A204.1 (cell line): ENCODE measurements around the gene RYR3.

Source experiments
- FAIRE-seq: peaks from 2 replicates; lab custom pipeline; 2012; peaks lifted over from hg19 to GRCh38; lab: Jason Lieb, UNC

RYR3 gene

DNA sequence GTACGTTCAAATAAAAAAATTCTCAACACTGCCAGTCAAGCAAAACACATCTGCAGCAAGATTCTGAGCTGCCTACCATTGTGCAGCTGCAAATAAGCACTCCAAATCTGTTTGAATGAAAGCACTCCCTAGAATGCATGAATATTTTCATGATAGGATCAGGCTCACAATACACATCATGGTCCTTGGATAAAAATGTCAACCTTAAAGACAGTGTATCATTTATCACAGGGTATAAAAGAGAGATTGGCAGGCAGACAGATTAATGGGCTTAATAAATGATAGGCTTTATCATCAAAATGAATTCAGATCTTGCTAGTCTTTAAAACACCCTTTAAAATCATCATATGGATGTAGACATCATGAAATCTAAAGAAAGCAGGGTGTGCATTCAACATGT lies 9.2 kb downstream of the RYR3 start:
- no peak for FAIRE-seq

DNA sequence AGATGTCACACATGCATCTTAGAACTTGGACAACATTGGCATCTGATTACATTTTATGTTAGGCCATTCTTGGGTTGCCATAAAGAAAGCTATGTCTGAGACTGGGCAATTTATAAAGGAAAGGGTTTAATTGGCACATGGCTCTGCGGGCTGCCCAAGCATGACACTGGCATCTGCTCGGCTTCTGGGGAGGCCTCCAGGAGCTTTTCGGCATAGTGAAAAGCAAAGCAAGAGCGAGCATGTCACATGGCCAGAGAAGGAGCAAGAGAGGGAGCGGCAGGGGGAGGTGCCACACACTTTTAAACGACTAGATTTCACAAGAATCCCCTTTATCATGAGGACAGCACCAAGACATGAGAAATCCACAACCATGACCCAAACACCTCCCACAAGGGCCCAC lies 11.3 kb downstream of the RYR3 start:
- no peak for FAIRE-seq

DNA sequence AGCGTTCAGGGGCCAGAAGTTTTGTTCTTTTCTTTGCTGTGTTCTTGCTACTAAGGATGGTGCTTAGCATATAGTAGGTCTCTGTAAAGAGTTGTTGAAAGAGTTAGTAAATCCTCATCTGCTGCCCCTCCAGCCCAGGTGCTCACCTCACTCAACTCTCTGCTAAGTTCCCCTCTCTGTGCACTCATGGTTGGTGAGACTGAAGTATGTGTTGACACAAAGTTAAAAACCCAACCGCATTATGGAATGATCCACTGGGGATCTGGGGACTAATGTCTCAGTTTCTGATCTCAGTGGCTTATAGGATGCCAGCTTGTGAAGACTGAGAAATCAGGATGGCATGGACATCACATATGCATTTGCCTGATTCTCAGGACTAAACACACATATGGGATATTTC lies 13.8 kb downstream of the RYR3 start:
- no peak for FAIRE-seq

DNA sequence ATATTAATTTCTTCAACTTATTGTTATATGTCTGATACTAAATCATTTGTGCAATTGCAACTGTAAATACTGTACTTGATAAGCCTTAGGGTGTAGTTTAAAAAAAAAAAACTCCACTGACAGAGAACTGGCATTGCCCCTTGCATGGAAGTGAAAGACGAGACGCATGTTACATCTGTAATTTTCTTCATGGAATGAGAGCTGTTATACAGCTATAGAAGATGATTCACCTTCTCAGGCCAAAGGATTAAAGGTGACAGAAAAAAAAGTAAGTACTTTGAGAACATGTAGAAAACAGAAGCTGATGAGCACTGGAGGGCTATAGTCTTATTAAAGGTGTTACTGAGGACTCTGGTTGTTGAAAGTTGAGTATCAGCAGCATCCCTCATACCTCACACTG lies 16.1 kb downstream of the RYR3 start:
- FAIRE-seq: no peak

DNA sequence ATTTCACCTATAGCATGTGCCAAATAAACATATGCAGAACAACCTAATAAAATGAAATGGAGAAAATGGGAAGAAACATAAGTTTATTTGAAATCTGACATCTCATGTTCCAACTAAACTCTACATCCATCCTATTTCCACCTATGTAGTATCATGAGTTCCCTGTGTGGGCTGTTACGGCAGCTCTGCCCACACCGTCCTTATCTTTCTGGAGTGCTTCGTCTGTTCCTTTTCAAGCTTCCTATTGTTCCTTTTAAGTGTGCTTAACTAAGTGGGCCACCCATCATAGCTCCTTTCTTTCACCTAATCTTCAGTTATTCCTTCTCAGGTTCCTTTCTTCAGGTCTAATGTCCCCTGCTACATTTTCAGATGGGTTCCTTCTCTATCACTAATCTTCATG lies 17.3 kb downstream of the RYR3 start:
- FAIRE-seq: no peak

DNA sequence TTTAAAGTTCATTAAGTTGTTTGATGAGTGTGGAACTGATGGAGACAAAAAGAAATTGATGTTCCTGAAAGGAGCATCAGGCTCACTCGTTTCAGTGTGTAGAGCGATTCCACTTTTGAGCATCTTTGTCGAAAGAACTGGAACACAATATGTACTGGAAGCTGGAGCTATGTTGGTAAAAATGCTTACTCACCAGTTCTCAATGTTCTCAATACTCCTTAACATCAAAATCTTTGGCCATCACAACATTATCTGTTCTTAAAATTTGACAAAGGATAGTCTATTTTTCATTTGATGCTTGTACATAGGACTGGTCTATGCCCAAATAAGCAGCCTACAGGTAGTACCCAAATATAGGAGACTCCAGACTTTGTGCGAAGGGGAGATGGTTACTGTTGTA lies 18.7 kb downstream of the RYR3 start:
- no peak for FAIRE-seq

DNA sequence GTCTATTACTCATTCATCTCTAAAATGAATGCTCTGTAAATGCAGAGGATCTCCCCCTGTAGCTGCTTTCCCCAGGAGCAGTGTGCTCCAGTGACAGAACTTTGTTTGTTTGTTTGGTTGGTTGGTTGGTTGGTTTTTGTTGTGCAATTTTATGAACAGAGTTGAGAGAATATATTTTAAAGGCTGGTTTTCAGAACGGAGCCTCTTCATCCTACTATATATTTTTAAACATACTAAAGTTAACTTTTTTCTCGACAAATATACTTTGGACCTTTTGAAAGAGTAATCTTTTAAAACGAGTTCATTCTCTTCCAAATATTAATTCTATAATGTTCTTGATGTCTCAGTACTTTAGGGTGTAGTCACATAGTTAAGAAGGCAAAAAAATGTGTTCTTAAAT lies 20.2 kb downstream of the RYR3 start:
- FAIRE-seq: no peak

DNA sequence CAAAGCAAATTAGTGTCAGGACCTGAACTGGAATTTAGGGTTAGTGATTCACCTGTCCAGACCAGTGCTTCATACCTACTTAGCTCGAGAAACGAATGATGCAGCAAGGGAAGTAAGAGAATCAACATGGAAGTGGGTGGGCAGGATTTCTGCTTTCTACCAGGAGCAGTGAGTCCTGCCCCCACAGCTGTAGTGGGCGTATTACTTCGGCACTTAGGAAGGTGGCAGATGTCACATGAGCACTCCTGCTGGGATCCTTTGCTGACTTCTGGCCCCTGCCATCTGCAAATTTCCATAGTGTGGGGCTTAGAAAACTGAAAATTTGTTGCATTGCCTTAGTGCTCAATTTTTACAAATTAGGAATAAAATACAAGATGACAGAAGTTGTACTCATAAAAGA lies 31.2 kb downstream of the RYR3 start:
- FAIRE-seq: no peak

DNA sequence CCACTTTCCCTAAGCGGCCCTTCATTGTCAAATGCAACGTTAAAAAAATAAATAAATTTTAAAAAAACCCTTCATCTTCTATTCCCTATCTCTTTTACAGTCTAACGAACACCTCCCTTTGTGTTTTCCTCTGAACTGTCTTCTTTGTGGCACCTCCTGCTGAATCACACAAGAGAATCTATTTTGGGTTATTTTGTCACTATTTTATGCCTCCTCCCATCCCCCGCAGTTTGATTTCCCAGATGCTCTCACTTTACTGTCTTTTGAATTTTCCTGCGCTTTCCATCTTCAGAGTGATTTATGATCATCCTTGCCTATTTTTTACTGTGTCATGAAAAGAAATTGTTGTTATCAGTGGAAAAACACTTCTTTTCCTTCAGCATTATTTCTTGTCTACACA lies 32.5 kb downstream of the RYR3 start:
- no peak for FAIRE-seq

DNA sequence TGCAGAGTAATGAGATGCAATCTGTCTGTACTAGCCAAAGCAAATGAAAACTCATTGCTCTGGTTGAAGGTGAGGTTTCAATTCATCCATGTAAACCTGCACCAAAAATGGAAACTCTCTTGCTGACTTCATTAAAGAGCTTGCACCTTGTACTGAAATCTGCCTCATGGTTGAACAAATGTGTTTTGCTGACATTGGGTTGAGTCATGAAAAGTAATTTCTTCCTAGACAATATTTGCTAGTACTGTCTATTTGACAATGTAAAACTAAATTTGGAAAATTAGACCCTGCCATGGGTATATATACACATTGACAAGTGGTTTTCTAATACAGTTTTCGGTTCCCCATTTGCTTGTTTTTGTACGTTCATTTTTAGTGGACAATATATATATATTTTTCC lies 33.3 kb downstream of the RYR3 start:
- no peak for FAIRE-seq

DNA sequence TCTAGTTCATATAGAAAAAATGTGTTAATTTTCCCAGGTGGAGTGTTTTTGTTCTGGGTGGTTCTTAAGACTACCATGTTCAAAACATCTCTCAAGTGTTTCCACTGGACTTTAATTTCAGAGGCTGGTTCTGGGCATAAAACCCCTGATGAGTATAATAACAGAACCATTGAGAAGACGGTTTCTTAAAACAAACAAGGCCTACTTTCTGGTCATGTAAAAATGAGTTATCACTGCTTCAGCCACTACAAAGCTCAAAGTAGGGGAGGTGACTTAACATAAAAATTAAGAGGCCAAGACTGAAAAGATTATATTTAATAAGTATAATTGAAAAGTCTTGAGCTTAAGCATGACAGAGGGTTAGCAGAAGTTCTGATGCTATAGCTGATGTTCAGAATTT lies 33.8 kb downstream of the RYR3 start:
- FAIRE-seq: no peak

DNA sequence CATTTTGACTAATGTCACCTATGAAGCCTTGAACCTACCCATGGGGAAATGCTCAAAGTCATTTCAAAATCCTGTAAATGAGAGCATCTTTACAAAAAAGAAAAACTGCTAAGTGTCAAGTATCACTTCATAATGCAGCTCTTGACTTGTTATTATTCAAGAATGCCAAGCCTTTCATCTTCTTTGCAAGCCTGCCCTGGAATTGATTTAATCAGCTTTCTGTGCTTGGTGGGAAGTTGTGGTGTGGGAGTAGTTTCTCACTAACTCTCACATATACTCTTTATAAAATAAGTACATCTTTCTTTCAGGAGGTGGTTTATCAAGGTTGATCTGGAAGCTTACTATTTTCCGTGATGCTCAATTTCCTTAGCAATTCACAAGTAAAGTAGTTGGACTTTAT lies 43.6 kb downstream of the RYR3 start:
- FAIRE-seq: no peak

DNA sequence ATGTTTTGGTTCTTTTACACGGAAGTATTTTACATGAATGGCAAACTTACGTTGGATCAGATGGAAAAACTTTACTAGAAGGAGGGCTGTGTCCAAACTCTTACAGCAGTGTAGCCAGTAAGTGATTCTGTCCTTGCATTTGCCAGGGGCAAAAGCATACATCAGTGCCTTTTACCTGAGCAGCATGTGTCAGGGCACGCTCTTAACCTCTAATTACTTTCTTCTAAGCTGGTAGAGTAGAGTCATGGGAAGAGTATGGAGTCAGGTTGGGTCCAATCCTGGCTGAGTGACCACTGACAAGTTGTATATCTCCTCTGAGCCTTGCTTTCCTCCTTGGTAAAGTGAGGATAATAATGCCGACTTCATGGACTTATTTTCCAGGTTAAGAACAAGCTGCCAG lies 47.1 kb downstream of the RYR3 start:
- FAIRE-seq: no peak

DNA sequence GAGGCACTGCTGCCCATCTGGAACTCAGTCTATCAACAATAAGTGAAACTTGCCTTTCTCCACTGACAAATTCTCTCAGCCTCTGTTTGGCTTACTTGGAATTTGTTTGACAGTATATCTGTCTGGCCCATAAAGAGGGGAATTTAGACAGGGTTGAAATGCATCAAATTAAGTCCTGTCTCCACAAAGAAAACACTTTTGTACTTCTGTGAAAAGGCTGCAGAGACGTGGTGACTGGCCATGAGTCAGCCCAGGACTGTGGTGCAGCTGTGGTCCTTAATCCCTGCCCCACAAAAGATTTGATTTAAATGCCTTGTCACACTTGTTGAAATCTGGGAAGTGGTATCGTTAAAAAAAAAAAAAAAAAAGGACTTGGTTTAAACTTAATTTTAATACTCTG lies 47.5 kb downstream of the RYR3 start:
- FAIRE-seq: no peak

DNA sequence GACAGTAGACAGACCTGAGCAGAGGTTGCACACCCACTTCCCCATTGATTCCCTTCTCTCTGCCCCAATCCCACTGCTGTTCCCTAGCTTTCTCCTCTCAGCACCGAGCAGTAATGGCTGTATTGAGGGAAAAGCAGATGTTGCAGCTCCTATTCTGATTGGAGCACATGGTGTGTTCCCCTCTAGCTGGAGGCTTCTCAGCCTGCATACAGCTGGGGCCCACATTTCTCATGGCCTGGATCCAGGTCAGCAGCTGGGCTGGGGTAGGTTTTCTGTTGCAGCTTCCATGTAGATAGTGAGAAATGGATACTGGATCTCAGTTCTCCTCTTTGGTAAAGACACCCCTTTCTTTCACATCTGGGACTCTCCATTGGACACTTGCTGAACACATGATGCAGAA lies 50.1 kb downstream of the RYR3 start:
- no peak for FAIRE-seq

DNA sequence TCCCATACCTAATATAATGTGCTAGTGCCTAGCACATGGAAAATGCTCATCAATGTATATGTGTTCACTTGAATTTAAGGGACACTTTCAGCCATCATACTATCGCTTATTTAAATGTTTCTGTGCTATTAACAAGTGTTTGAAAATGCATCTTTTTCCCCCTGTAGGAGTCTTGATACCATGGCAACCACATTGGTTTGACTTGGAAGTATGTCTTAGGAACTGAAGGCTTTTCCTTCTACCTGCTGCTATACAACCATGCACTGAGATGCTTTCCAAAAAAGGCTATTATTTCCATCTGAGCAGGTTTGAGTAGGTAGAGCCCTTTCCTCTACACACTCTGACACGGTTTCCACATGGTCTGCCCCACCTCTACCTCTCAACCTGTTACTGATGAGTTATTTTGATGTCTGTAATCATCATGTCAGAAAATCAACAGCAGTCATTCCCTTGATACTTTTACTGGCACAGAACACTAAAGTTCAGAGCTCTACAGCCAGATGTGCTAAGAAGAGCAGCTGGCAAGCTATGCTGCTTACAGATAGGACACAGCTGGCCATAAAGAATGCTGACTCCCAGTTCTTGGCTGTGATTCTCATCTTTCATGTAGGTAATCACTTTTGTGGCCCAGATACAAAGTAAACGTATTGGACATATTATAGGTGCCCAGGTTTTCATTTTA lies 59.3 kb downstream of the RYR3 start:
- no peak for FAIRE-seq

DNA sequence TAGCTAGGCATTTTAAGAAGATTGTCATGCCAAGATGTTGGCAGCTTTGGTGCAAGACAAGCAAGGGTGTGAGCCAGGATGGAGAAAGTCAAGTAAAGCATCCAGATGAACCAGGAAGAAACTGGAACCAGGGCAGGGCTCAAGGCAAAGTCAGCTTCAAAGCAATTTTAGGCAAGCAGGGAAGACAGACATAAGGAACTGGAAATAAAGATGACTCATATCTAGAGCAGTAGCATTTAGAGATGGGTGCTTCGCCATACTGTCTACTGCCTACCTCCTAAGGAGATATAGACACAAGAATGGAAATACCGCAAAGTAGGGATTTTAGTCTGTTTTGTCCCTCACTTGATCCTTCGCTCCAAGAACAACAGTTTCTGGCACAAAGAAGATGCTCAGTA lies 59.9 kb downstream of the RYR3 start:
- FAIRE-seq: no peak

DNA sequence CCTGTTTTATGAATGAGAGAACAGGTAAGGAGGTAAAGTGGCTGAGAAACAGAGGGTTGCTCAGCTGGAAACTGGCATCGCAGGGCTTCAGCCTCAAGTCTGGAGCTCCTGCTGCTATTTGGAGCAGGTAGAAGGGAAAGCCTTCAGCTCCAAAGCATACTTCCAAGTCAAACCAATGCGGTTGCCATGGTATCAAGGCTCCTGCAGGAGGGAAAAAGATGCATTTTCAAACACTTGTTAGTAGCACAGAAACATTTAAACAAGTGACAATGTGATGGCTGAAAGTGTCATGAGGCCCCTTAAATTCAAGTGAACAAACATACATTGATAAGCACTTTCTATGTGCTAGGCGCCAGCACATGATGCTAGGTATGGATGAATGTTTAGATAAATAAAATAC lies 60.4 kb downstream of the RYR3 start:
- FAIRE-seq: no peak

DNA sequence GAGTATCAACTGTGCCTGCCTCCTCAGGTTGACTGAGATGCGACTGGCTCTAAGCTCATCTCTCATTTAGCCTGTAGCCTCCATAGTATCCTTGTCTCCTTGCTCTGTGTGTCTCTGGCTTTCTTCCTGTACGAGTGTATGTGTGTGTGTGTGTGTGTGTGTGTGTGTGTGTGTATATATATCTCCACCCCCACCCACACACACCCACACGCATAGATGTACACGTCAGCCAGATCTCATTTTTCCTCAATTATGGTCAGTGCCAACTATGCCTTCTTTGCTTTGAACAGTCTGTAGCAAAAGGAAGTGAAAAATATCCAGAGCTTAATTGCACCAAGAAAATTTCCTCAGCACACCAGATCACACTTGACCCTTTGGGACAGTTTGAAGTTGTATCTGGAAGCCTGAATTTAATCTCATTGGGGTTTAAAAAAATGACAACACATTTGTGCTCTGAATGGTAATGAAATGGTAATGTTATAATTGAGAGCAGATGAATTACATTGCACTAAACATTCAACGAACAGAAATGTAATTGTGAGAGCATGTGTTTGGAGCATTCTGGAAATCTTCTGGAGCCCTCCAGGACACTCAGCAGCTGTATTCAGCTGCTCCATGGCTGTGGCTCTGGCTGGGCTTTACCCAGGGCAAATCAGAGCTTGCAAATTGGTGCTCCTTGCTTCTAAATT lies 63.6 kb downstream of the RYR3 start:
- no peak for FAIRE-seq

DNA sequence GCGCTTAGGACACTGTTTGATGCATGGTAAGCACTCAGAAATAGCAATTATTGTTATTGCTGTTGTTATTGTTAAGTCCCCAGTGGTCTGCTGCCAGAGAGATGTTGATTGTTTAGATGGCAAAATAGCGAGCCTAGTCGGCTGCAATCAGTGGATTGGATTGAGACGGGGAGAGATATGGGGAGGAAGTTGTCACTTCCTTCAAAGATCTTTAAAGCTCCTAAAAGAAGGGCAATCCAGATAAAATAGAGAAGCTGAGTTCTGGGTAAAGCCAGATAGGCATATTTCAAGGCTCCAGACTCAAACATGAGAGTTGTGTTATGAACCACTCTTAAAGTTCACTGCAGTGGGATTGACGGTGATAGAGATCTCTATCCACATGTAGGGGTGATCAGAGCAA lies 64.5 kb downstream of the RYR3 start:
- FAIRE-seq: no peak

DNA sequence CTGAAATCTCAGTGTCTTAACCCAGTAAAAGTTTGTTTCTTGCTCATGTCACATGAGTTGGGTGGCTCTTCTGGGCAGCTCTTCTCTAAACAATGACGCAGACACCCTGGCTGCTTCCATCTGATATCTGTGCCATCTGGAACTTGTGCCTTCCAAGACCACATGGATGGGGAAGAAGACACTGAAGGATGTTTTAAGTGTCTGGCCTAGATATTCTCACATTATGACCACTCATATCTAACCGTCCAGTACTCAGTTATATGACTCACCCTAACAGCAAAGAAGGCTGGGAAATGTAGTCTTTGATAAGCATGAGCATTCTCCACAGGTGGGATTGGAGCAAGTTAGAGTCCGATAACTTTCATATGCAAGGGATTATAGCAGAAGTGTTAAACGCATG lies 66.4 kb downstream of the RYR3 start:
- FAIRE-seq: no peak

DNA sequence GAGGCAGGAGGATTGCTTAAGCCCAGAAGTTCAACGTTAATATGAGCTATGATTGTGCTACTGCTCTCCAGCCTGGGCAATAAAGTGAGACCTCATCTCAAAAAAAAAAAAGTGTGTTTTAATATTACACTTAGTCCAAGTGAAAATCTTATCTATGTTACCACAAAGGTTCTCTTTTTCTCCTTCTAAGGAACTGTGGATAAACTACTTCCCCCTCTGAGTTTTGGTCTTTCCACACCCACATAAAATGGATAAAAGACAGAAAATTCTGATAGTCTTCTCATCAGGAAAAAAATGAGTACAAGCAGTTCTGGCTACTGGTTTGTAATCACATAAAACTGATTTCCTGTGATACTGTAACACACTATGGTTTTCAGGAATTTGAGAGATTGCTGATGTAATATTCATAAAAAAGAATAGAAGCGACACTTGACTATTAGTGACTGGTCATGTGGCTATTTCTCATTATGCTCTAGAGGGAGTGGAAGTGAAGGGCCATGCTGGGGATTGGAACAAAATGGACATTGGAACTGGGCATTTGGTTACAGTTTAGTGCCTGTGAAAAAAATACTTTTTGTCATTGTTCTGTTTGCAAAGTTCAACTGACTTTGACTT lies 68.2 kb downstream of the RYR3 start:
- no peak for FAIRE-seq

DNA sequence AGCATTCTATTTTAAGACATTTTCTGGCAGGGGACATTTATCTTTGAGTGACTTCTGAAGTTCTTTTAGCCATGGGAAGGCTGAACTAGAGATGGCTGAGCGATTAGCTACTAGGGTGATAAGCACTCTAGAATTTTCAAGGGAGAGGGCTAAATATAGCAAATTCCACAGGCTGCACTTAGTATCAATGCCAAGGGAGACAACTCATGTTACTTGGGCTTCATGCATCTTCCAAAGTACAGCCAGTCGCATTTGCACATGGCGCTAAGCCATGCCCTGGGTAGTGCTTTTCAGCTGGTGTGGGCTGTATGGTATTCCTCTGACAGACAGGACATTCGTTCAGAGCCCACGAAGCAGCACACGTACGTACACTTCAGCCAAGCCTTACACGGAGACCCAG lies 69.6 kb downstream of the RYR3 start:
- no peak for FAIRE-seq

DNA sequence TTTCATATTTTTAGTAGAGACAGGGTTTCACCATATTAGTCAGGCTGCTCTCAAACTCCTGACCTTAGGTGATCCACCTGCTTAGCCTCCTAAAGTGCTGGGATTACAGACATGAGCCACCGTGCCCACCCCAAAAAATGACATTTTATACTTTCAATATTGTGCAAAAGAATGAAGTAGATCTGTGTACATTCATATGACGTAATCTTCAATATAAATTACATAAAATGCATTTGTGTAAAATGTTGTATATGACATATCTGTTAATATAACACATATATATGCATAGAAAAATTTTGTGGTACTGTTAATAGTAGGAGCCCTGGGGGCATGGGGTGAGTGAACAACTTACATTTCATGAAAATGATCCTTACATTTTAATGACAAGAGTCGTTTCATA lies 71.7 kb downstream of the RYR3 start:
- FAIRE-seq: no peak
